Activated CD8-positive, alpha-beta T cell treated with anti-CD3 and anti-CD28 coated beads, Interleukin-2, amount 10 ng/mL, durations not matched to agents 7 days and 5 days (primary cell): ENCODE measurements around the gene ZNF768. TPM values are rescaled to one million over a fixed set of nuclear protein-coding genes. Genes with fewer than 3 reads are reported as not detected.
"Not testable (repeated sequence)": the region's sequence is repeated elsewhere in the genome, so short reads cannot be mapped to it uniquely, and the experiment has no call there.

ENCODE experiments used
- ATAC-seq: fragments of 150-1000 bp; cut with Tn5 transposase; one replicate; pipeline ENCODE4 v1.10.0; 2021; ENCODE audit warnings: moderate library complexity
- CTCF ChIA-PET: fragments of 350-600 bp; sonication (Branson Sonifier 250); formaldehyde crosslinking; loops from one replicate; lab custom pipeline; 2021; ENCODE audit warnings: antibody characterized with exemption; lab: Charles Lee
- POLR2A ChIA-PET: fragments of 350-600 bp; sonication (Branson Sonifier 250); formaldehyde crosslinking; loops from one replicate; lab custom pipeline; 2021; ENCODE audit warnings: antibody characterized with exemption; lab: Charles Lee
- DNase-seq: peaks from one replicate; pipeline ENCODE4 v3.0.0-alpha.2; 2020
- H3K27ac Mint-ChIP-seq: one replicate; pipeline ENCODE4 v1.8.0; 2021; ENCODE audit warnings: mild to moderate bottlenecking, mixed read lengths
- H3K27me3 Mint-ChIP-seq: one replicate; pipeline ENCODE4 v1.8.0; 2021; ENCODE audit warnings: low read depth, mixed read lengths
- H3K36me3 Mint-ChIP-seq: one replicate; pipeline ENCODE4 v1.8.0; 2021; ENCODE audit warnings: low read depth, mixed read lengths
- H3K4me1 Mint-ChIP-seq: one replicate; pipeline ENCODE4 v1.8.0; 2021; ENCODE audit warnings: low read depth, mixed read lengths
- H3K4me3 Mint-ChIP-seq: one replicate; pipeline ENCODE4 v1.8.0; 2021; ENCODE audit warnings: mild to moderate bottlenecking, mixed read lengths
- H3K9me3 Mint-ChIP-seq: one replicate; pipeline ENCODE4 v1.8.0; 2022; ENCODE audit warnings: mixed read lengths; ENCODE audit not compliant: insufficient read depth
- microRNA-seq: library from miRNA; unstranded; fragments of <30 nt; microRNA quantifications from one replicate; pipeline ENCODE4 v1.2.0, GENCODE V29; 2022
- total RNA-seq, 2 experiments: library from RNA; stranded (reverse); gene quantifications; one replicate each; pipeline ENCODE4 v1.2.3, GENCODE V29; 2021

ZNF768 gene
- total RNA-seq, 2 experiments from 2014 or later: 6.7 to 7.0 TPM

DNA sequence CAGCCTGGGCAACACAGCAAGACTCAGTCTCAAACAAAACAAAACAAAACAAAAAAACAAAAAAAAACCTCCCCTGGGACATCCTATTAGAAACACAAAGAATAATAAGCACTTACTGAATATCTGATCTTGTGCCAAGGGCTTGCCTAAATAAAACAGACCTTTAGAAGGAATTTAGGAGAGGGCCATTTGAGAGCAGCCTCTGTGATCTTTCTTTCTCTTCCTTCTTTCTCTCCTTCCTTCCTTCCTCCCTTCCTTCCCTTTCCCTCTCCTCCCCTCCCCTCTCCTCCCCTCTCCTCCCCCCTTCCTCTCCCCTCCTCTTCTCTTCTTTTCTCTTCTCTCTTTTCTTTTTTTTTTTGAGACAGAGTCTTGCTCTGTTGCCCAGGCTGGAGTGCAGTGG lies 41.5 kb downstream of the ZNF768 start:
- no peak for DNase-seq
- Mint-ChIP-seq H3K9me3 (no peaks in the 10 kb centered on the region), H3K4me3 (no peak overlapping the region), H3K4me1 (peaks cover 64% of the 10 kb centered on the region), H3K27me3 (no peaks in the 10 kb centered on the region), H3K27ac (no peak overlapping the region), H3K36me3 (peaks cover 78% of the 10 kb centered on the region)
- CTCF ChIA-PET: interaction anchor here (1.6 to 1.8 kb wide), 2 partner anchors 13 to 55 kb away, joined by 5 to 9 read pairs; partner anchors contain the start of genes DCTPP1 and ITGAL
- POLR2A ChIA-PET: interaction anchor here (0.6 to 1.2 kb wide), 3 partner anchors 10 to 77 kb away, joined by 3 to 6 read pairs (median 4); no protein-coding TSS in a partner anchor
- no peak for ATAC-seq

DNA sequence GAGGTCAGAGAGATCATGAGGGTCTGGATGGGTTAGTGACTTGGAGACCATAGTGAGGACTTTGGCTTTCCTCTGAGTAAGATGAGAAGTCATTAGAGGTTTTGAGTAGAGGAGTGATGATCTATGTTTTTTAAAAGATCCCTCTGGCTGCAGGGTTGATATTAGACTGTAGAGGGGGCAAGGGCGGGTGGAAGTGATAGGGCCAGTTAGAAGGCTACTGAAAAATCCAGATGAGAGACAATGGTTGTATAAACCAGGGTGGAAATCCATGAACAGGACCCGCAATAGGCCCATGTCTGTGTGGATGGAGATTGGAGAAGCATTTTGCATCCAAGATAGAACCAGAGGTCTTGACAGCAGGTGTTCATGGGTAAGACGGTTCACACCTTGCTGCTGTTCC lies 44.0 kb downstream of the ZNF768 start:
- H3K9me3 Mint-ChIP-seq: no peaks in the 10 kb centered on the region
- no peak for DNase-seq
- peak overlapping the region; percentile 40 for H3K27ac Mint-ChIP-seq
- POLR2A ChIA-PET: interaction anchor here (1.3 to 1.6 kb wide), 2 partner anchors 9 to 43 kb away, joined by 5 to 6 read pairs; no protein-coding TSS in a partner anchor
- no peak overlapping the region for H3K4me3 Mint-ChIP-seq
- H3K4me1 Mint-ChIP-seq: peaks cover 63% of the 10 kb centered on the region
- CTCF ChIA-PET: interaction anchor here (1.1 to 3.6 kb wide), 4 partner anchors 9 to 52 kb away, joined by 3 to 20 read pairs (median 6); partner anchors contain the start of gene DCTPP1
- peaks cover 74% of the 10 kb centered on the region for H3K36me3 Mint-ChIP-seq
- H3K27me3 Mint-ChIP-seq: no peaks in the 10 kb centered on the region
- ATAC-seq: no peak

DNA sequence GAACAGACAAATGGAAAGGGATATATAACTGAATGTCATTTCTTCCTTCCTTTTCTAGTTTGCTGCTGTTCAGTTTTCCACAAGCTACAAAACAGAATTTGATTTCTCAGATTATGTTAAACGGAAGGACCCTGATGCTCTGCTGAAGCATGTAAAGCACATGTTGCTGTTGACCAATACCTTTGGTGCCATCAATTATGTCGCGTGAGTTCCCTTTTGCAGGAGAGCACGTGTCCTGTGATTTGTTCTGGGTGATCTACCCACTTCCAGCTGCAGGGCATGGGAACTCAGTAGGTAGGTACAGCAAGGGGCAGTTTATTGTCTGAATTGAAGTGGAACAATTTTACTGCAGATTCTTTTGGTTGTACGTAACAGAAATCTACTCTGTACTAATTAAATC lies 45.0 kb downstream of the ZNF768 start:
- peak overlapping the region; percentile 52 for H3K27ac Mint-ChIP-seq
- ChIA-PET CTCF (interaction anchor here (0.8 to 3.7 kb wide), 7 partner anchors 15 to 117 kb away, joined by 3 to 20 read pairs (median 5); partner anchors contain the start of genes DCTPP1 and SEPHS2), POLR2A (interaction anchor here (0.6 to 2.0 kb wide), 11 partner anchors 9 to 129 kb away, joined by 3 to 8 read pairs (median 5); partner anchors contain the start of genes DCTPP1, ITGAL and ZNF689)

DNA sequence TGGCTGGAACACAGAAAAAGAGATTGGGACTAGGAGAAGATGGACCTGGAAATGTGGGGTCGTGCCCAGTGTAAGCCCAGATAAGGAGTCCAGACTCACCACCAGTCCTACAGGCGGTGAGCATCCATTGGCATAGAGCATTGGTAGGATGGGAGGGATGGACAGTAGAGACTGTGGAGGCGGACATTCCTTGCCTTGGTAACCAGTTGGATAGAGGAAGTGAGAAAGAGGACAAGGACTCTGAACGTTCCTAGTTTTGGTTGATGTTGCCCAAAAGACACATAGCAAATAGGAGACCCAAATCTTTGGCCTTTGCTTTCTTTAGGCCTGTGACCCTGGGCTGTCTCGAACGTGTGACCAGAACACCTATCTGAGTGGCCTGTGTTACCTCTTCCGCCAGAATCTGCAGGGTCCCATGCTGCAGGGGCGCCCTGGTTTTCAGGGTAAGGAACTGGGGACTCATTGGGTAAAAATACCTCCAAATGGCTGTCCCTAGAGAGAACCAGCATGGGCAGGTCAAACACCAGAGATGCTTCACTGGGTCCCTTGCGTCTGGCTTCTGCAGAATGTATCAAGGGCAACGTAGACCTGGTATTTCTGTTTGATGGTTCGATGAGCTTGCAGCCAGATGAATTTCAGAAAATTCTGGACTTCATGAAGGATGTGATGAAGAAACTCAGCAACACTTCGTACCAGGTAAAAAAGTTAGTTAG lies 47.4 kb downstream of the ZNF768 start:
- Mint-ChIP-seq H3K36me3 (peaks cover 78% of the 10 kb centered on the region), H3K9me3 (no peaks in the 10 kb centered on the region), H3K27ac (peak overlapping the region; percentile 80), H3K27me3 (no peaks in the 10 kb centered on the region), H3K4me1 (peaks cover 70% of the 10 kb centered on the region), H3K4me3 (peak overlapping the region; percentile 34)
- POLR2A ChIA-PET: interaction anchor here (1.0 to 2.1 kb wide), 5 partner anchors 12 to 57 kb away, joined by 4 to 11 read pairs (median 6); no protein-coding TSS in a partner anchor
- CTCF ChIA-PET: interaction anchor here (1.4 to 3.7 kb wide), 3 partner anchors 29 to 136 kb away, joined by 3 to 20 read pairs (median 19); partner anchors contain the start of gene DCTPP1
- ATAC-seq (no peak), DNase-seq (no peak)

More for the DNA sequence above, 45.0 kb downstream of the ZNF768 start:
- no peak for DNase-seq
- H3K4me1 Mint-ChIP-seq: peaks cover 66% of the 10 kb centered on the region
- no peaks in the 10 kb centered on the region for H3K27me3 Mint-ChIP-seq
- peaks cover 76% of the 10 kb centered on the region for H3K36me3 Mint-ChIP-seq
- H3K4me3 Mint-ChIP-seq: no peak overlapping the region
- no peaks in the 10 kb centered on the region for H3K9me3 Mint-ChIP-seq
- ATAC-seq: no peak

DNA sequence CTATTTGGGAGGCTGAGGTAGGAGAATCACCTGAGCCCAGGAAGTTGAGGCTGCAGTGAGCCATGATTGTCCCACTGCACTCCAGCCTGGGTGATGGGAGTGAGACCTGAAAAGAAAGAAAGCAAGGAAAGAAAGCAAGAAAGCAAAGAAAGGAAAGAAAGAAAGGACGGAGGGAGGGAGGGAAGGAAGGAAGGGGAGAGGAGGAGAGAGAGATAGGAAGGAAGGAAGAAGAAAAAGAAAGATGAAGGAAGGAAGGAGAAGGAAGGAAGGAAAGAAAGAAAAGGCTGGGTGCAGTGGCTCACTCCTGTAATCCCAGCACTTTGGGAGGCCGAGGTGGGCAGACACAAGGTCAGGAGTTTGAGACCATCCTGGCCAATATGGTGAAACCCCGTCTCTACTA lies 48.6 kb downstream of the ZNF768 start:
- Mint-ChIP-seq H3K4me1 (peaks cover 62% of the 10 kb centered on the region), H3K27ac (peak overlapping the region; percentile 77), H3K36me3 (peaks cover 80% of the 10 kb centered on the region)
- H3K4me3 Mint-ChIP-seq, DNase-seq, H3K9me3 Mint-ChIP-seq, H3K27me3 Mint-ChIP-seq, ATAC-seq: not testable (repeated sequence)
- ChIA-PET CTCF (interaction anchor here (1.2 to 10.5 kb wide), 3 partner anchors 9 to 47 kb away, joined by 3 to 139 read pairs (median 80); partner anchors contain the start of genes DCTPP1 and SEPHS2), POLR2A (interaction anchor here (2.9 kb wide), 1 partner anchor 28 kb away, joined by 20 read pairs; no protein-coding TSS in a partner anchor)

DNA sequence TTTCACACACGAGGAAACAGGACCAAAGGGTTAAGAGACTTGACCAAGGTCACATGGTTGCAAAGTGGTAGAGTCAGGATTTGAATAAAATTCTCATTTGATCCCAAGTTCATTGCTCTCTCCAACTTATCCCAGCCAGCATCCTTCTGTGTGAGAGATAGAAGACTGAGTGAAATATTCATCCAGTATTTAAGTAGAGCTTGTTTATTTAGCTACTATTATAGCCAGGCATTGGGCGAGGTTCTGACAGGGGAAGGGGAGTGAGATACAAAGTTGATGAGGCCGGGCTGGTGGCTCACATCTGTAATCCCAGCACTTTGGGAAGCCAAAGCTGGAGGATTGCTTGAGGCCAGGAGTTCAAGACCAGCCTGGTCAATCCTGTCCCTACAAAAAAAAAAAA lies 49.4 kb downstream of the ZNF768 start:
- Mint-ChIP-seq H3K4me1 (peaks cover 60% of the 10 kb centered on the region), H3K27me3 (no peaks in the 10 kb centered on the region), H3K9me3 (no peaks in the 10 kb centered on the region), H3K27ac (peak overlapping the region; percentile 77), H3K36me3 (peaks cover 77% of the 10 kb centered on the region), H3K4me3 (no peak overlapping the region)
- ATAC-seq: no peak
- POLR2A ChIA-PET: interaction anchor here (1.8 to 2.9 kb wide), 2 partner anchors 17 to 27 kb away, joined by 8 to 20 read pairs; no protein-coding TSS in a partner anchor
- CTCF ChIA-PET: interaction anchor here (1.2 to 10.5 kb wide), 3 partner anchors 10 to 47 kb away, joined by 3 to 139 read pairs (median 80); partner anchors contain the start of genes DCTPP1 and SEPHS2
- DNase-seq: no peak

DNA sequence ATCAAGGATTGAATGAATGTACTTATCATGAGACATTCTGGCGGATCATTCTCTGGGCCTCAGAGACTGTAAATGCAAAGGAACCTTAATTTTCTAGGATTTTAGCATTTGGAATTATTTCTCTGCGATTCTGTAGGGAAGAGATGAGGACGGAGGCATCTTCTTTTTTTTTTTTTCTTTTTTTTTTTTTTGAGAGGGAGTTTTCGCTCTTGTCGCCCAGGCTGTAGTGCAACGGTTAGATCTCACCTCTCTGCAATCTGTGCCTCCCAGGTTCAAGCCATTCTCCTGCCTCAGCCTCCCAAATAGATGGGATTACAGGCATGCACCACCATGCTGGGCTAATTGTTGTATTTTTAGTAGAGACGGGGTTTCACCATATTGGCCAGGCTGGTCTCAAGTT lies 51.7 kb downstream of the ZNF768 start:
- peaks cover 59% of the 10 kb centered on the region for H3K36me3 Mint-ChIP-seq
- H3K27ac Mint-ChIP-seq: peak overlapping the region; percentile 74
- peaks cover 65% of the 10 kb centered on the region for H3K4me1 Mint-ChIP-seq
- ATAC-seq (no peak), DNase-seq (no peak)
- no peaks in the 10 kb centered on the region for H3K27me3 Mint-ChIP-seq
- H3K4me3 Mint-ChIP-seq: peak overlapping the region; percentile 98
- no peaks in the 10 kb centered on the region for H3K9me3 Mint-ChIP-seq
- ChIA-PET CTCF (interaction anchor here (0.6 to 10.5 kb wide), 6 partner anchors 9 to 124 kb away, joined by 3 to 139 read pairs (median 5); partner anchors contain the start of genes DCTPP1 and SEPHS2), POLR2A (interaction anchor here (0.9 to 7.7 kb wide), 9 partner anchors 9 to 40 kb away, joined by 3 to 206 read pairs (median 5); no protein-coding TSS in a partner anchor)

DNA sequence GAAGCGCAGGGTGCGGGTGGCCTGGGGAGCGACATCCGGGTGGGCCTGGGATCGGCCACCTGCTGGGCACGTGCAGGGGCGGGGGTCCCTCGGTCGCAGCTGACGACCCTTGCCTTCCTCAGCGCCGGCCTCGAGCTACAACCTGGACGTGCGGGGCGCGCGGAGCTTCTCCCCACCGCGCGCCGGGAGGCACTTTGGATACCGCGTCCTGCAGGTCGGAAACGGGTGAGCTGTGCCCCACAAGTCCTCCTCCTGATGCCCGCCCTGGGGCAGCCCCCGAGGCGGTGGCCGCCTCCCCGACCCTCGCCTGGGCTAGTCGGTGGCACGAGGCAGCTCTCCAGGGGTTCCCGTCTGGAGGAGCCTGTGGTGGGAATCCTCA lies 52.3 kb downstream of the ZNF768 start:
- peaks cover 68% of the 10 kb centered on the region for H3K4me1 Mint-ChIP-seq
- DNase-seq (no peak), ATAC-seq (no peak)
- H3K27ac Mint-ChIP-seq: peak overlapping the region; percentile 95
- peaks cover 55% of the 10 kb centered on the region for H3K36me3 Mint-ChIP-seq
- H3K9me3 Mint-ChIP-seq: no peaks in the 10 kb centered on the region
- ChIA-PET POLR2A (interaction anchor here (0.7 to 7.7 kb wide), 18 partner anchors 9 to 220 kb away, joined by 3 to 206 read pairs (median 5); partner anchors contain the start of genes DCTPP1, SEPHS2, SEPTIN1 and ZNF689), CTCF (interaction anchor here (0.6 to 10.5 kb wide), 6 partner anchors 9 to 110 kb away, joined by 3 to 139 read pairs (median 42); partner anchors contain the start of genes DCTPP1 and SEPHS2)
- peak overlapping the region; percentile 98 for H3K4me3 Mint-ChIP-seq
- H3K27me3 Mint-ChIP-seq: no peaks in the 10 kb centered on the region

Small RNA genes lying within 50 kb of the gene (microRNA-seq; reads per million reads assigned to microRNA genes)
- gene MIR4518: 550 reads per million, percentile 77 among the genes with 10 or more reads in this experiment

Other genes with a start within 250 kb of the ZNF768 start
- gene CD2BP2, start 171.3 kb downstream of the ZNF768 start, total RNA-seq: 10 to 100 TPM; 62.7 to 67.5 TPM
- gene TBC1D10B, start 156.1 kb downstream of the ZNF768 start, total RNA-seq: 10 to 100 TPM; 75.4 to 75.7 TPM
- 1 to 10 TPM in 1 of 2 experiments, not detected in 1; 1.3 TPM for gene MYL11, start 151.8 kb downstream of the ZNF768 start, total RNA-seq
- gene SEPTIN1, start 144.0 kb downstream of the ZNF768 start, total RNA-seq: 100 to 1,000 TPM; 321 to 342 TPM
- gene ZNF48, start 131.1 kb downstream of the ZNF768 start, total RNA-seq: 10 to 100 TPM; 13.5 to 13.8 TPM
- gene ZNF771, start 119.0 kb downstream of the ZNF768 start, total RNA-seq: 1 to 10 TPM; 3.3 to 3.9 TPM
- gene DCTPP1, start 96.5 kb downstream of the ZNF768 start, total RNA-seq: 10 to 100 TPM; 87.3 to 92.8 TPM
- gene SEPHS2, start 80.7 kb downstream of the ZNF768 start, total RNA-seq: 10 to 100 TPM; 64.6 to 68.7 TPM
- gene ITGAL, start 53.8 kb downstream of the ZNF768 start, total RNA-seq: 100 to 1,000 TPM; 458 to 471 TPM
- 10 to 100 TPM in 1 of 2 experiments, 1 to 10 TPM in 1; 8.9 to 10.8 TPM for gene ZNF747, start 8.3 kb upstream of the ZNF768 start, total RNA-seq
- gene ZNF764, start 31.8 kb upstream of the ZNF768 start, total RNA-seq: 10 to 100 TPM; 15.2 to 15.4 TPM
- 10 to 100 TPM; 12.5 to 13.4 TPM for gene ZNF688, start 45.1 kb upstream of the ZNF768 start, total RNA-seq
- gene ZNF785, start 59.1 kb upstream of the ZNF768 start, total RNA-seq: 10 to 100 TPM; 11.7 to 13.7 TPM
- gene ZNF689, start 83.8 kb upstream of the ZNF768 start, total RNA-seq: 10 to 100 TPM; 12.0 to 13.4 TPM
- gene PRR14, start 124.4 kb upstream of the ZNF768 start, total RNA-seq: 10 to 100 TPM; 87.6 to 91.4 TPM
- 100 to 1,000 TPM in 1 of 2 experiments, 10 to 100 TPM in 1; 85.2 to 100 TPM for gene FBRS, start 131.9 kb upstream of the ZNF768 start, total RNA-seq
- 10 to 100 TPM; 75.2 to 76.0 TPM for gene SRCAP, start 172.6 kb upstream of the ZNF768 start, total RNA-seq
- 10 to 100 TPM; 42.1 to 43.7 TPM for gene PHKG2, start 221.9 kb upstream of the ZNF768 start, total RNA-seq
- 1 to 10 TPM; 4.4 to 4.8 TPM for gene CFAP119, start 235.5 kb upstream of the ZNF768 start, total RNA-seq
- gene RNF40, start 235.8 kb upstream of the ZNF768 start, total RNA-seq: 100 to 1,000 TPM; 100 to 102 TPM